ENCODE measurements around the gene PHLDA3. TPM values are rescaled to one million over a fixed set of nuclear protein-coding genes. Genes with fewer than 3 reads are reported as not detected.
"Not testable (repeated sequence)": the region's sequence is repeated elsewhere in the genome, so short reads cannot be mapped to it uniquely, and the experiment has no call there.

PHLDA3 gene
- total RNA-seq, 1 donor from 2014 or later, result 9.2 TPM

- Mint-ChIP-seq H3K9me3 (no peaks in the 10 kb centered on the region), H3K27me3 (ENCODE audit: low read depth) (no peaks in the 10 kb centered on the region), H3K4me3 (ENCODE audit: low read depth) (no peak overlapping the region), H3K4me1 (ENCODE audit: low read depth) (peaks cover 10% of the 10 kb centered on the region), H3K36me3 (ENCODE audit: low read depth) (peaks cover 7% of the 10 kb centered on the region), H3K27ac (no peak overlapping the region)
- intact Hi-C loops (cut with micrococcal nuclease), result no loop called here
- DNase-seq (ENCODE audit: low spot score), result no peak
Measured at GRCh38 chr1:201500670-201501120, 31.7 kb upstream of the PHLDA3 start.

- no peak overlapping the region for H3K4me3 Mint-ChIP-seq (ENCODE audit: low read depth)
- peaks cover 10% of the 10 kb centered on the region for H3K36me3 Mint-ChIP-seq (ENCODE audit: low read depth)
- no peak overlapping the region for H3K27ac Mint-ChIP-seq
- H3K4me1 Mint-ChIP-seq (ENCODE audit: low read depth), result peaks cover 3% of the 10 kb centered on the region
- no peaks in the 10 kb centered on the region for H3K27me3 Mint-ChIP-seq (ENCODE audit: low read depth)
- intact Hi-C loops (cut with micrococcal nuclease), result no loop called here
- no peak for DNase-seq (ENCODE audit: low spot score)
- H3K9me3 Mint-ChIP-seq, result no peaks in the 10 kb centered on the region
Measured at GRCh38 chr1:201499795-201500669, 31.0 kb upstream of the PHLDA3 start.

DNA sequence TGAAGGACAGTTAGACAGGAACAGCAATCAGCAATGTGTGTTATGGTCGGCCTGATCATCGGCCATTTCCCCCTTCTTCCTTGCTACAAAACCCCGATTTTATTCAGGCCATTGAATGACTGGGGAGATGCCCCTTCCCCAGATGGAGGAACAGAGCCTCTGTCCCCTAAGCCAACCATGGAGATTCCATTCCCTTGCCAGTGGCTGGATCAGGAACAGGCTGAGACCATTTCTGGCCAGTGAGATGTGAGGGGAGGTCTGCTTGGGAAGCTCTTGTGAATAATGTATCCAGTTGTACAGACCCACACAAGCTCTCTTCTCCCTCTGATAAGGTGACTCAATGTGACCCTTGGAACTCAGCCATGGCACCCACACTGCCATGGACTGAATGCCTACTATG, 30.2 kb upstream of the PHLDA3 start:
- Mint-ChIP-seq H3K27me3 (ENCODE audit: low read depth) (no peaks in the 10 kb centered on the region), H3K4me1 (ENCODE audit: low read depth) (peaks cover 3% of the 10 kb centered on the region), H3K4me3 (ENCODE audit: low read depth) (no peak overlapping the region), H3K9me3 (no peaks in the 10 kb centered on the region), H3K27ac (no peak overlapping the region), H3K36me3 (ENCODE audit: low read depth) (peaks cover 18% of the 10 kb centered on the region)
- no peak for DNase-seq (ENCODE audit: low spot score)
- intact Hi-C loops (cut with micrococcal nuclease), result no loop called here

DNA sequence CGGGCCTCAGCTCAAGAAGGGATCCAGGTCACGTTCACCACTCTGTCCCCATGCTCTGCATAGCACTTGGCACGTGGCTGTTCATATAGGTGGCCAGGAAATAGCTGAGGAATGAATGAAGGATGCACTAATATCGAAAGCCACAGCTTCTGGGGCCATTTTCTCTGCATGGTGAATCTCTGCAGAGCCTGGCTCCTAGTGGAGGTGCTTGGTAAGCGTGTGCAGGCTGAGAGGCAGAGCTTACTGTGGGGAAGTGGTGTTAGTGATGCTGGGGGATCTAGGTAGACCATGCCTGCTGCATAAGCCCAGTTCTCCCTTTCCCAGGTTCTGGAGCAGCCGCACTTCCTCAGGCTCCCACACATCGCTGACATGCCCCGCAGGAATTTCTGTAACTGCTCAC, 29.6 kb upstream of the PHLDA3 start:
- Mint-ChIP-seq H3K9me3 (no peaks in the 10 kb centered on the region), H3K27ac (no peak overlapping the region), H3K4me3 (ENCODE audit: low read depth) (no peak overlapping the region), H3K4me1 (ENCODE audit: low read depth) (no peaks in the 10 kb centered on the region), H3K36me3 (ENCODE audit: low read depth) (peaks cover 24% of the 10 kb centered on the region), H3K27me3 (ENCODE audit: low read depth) (no peaks in the 10 kb centered on the region)
- intact Hi-C loops (cut with micrococcal nuclease), result no loop called here
- DNase-seq (ENCODE audit: low spot score), result no peak

DNA sequence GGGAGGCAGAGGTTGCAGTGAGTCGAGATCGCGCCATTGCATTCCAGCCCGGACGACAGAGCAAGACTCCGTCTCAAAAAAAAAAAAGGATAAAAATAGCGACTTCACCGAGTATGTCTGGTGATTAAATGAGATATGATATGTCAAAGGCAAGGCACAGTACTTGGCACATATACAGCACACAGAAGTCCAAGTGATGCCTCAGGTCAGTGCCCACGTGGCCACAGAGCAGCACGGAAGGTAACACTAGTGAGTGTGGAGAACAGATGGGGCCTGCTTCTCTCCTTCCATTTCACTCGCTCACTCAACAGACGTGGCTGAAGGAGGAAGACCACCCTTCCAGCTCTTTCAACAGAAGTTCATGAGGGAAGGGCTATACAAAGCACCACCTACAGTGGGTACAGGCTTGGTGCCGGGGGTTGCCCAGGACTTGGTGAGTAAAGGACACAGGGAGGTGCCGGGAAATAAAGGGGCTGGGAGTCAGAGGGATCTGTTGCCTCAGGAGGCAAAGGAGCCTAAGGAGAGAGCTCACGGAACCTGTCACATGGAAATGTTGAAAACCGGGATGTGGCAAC, 29.0 kb upstream of the PHLDA3 start:
- Mint-ChIP-seq H3K9me3 (no peaks in the 10 kb centered on the region), H3K36me3 (ENCODE audit: low read depth) (peaks cover 30% of the 10 kb centered on the region), H3K27ac (no peak overlapping the region), H3K4me3 (ENCODE audit: low read depth) (no peak overlapping the region), H3K27me3 (ENCODE audit: low read depth) (no peaks in the 10 kb centered on the region), H3K4me1 (ENCODE audit: low read depth) (no peaks in the 10 kb centered on the region)
- no peak for DNase-seq (ENCODE audit: low spot score)
- intact Hi-C loops (cut with micrococcal nuclease), result no loop called here

- no peak overlapping the region for H3K4me3 Mint-ChIP-seq (ENCODE audit: low read depth)
- no peak for DNase-seq (ENCODE audit: low spot score)
- no peaks in the 10 kb centered on the region for H3K27me3 Mint-ChIP-seq (ENCODE audit: low read depth)
- H3K9me3 Mint-ChIP-seq, result no peaks in the 10 kb centered on the region
- intact Hi-C loops (cut with micrococcal nuclease), result no loop called here
- peaks cover 37% of the 10 kb centered on the region for H3K36me3 Mint-ChIP-seq (ENCODE audit: low read depth)
- H3K27ac Mint-ChIP-seq, result no peak overlapping the region
- H3K4me1 Mint-ChIP-seq (ENCODE audit: low read depth), result no peaks in the 10 kb centered on the region
Measured at GRCh38 chr1:201496296-201496690, 27.3 kb upstream of the PHLDA3 start.

- no peak for DNase-seq (ENCODE audit: low spot score)
- H3K27me3 Mint-ChIP-seq (ENCODE audit: low read depth), result no peaks in the 10 kb centered on the region
- peaks cover 38% of the 10 kb centered on the region for H3K36me3 Mint-ChIP-seq (ENCODE audit: low read depth)
- no peaks in the 10 kb centered on the region for H3K9me3 Mint-ChIP-seq
- no peak overlapping the region for H3K27ac Mint-ChIP-seq
- H3K4me1 Mint-ChIP-seq (ENCODE audit: low read depth), result peaks cover 1% of the 10 kb centered on the region
- intact Hi-C loops (cut with micrococcal nuclease), result no loop called here
- H3K4me3 Mint-ChIP-seq (ENCODE audit: low read depth), result no peak overlapping the region
Measured at GRCh38 chr1:201495551-201496295, 26.7 kb upstream of the PHLDA3 start.

- H3K27ac Mint-ChIP-seq, result no peak overlapping the region
- no peaks in the 10 kb centered on the region for H3K27me3 Mint-ChIP-seq (ENCODE audit: low read depth)
- H3K4me1 Mint-ChIP-seq (ENCODE audit: low read depth), result peaks cover 2% of the 10 kb centered on the region
- intact Hi-C loops (cut with micrococcal nuclease), result no loop called here
- H3K9me3 Mint-ChIP-seq, result no peaks in the 10 kb centered on the region
- DNase-seq (ENCODE audit: low spot score), result no peak
- no peak overlapping the region for H3K4me3 Mint-ChIP-seq (ENCODE audit: low read depth)
- peaks cover 48% of the 10 kb centered on the region for H3K36me3 Mint-ChIP-seq (ENCODE audit: low read depth)
Measured at GRCh38 chr1:201493757-201494617, 25.0 kb upstream of the PHLDA3 start.

DNA sequence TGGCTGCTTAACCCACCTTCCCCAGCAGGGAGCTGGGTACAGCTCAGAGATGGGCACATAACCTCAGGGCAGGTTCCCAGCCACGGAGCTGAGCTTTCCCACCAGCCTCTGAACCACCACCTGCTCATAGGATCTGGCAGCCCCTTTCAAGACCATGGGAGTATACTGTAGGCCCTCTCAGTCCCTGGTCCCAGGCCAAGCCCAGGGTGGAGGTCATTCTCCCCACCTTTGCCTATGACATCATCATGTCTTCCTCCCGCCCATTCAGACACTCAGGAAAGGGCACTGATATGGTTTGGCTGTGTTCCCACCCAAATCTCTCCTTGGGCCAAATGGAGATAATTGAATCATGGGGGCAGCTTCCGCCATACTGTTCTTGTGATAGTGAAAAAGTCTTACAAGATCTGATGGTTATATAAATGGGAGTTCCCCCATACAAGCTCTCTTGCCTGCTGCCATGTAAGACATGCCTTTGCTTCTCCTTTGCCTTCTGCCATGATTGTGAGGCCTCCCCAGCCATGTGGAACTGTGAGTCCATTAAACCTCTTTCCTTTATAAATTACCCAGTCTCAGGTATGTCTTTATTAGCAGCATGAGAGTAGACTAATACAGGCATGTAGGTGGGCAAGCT, 24.2 kb upstream of the PHLDA3 start:
- H3K27me3 Mint-ChIP-seq (ENCODE audit: low read depth); H3K4me3 Mint-ChIP-seq (ENCODE audit: low read depth); H3K9me3 Mint-ChIP-seq; H3K27ac Mint-ChIP-seq; intact Hi-C loops (cut with micrococcal nuclease); H3K4me1 Mint-ChIP-seq (ENCODE audit: low read depth); DNase-seq (ENCODE audit: low spot score): not testable (repeated sequence)
- peaks cover 56% of the 10 kb centered on the region for H3K36me3 Mint-ChIP-seq (ENCODE audit: low read depth)

- H3K4me3 Mint-ChIP-seq (ENCODE audit: low read depth), result no peak overlapping the region
- H3K27me3 Mint-ChIP-seq (ENCODE audit: low read depth), result no peaks in the 10 kb centered on the region
- no peak overlapping the region for H3K27ac Mint-ChIP-seq
- peaks cover 62% of the 10 kb centered on the region for H3K36me3 Mint-ChIP-seq (ENCODE audit: low read depth)
- no peak for DNase-seq (ENCODE audit: low spot score)
- intact Hi-C loops (cut with micrococcal nuclease), result no loop called here
- H3K4me1 Mint-ChIP-seq (ENCODE audit: low read depth), result peaks cover 2% of the 10 kb centered on the region
- H3K9me3 Mint-ChIP-seq, result no peaks in the 10 kb centered on the region
Measured at GRCh38 chr1:201491896-201492511, 23.0 kb upstream of the PHLDA3 start.

DNA sequence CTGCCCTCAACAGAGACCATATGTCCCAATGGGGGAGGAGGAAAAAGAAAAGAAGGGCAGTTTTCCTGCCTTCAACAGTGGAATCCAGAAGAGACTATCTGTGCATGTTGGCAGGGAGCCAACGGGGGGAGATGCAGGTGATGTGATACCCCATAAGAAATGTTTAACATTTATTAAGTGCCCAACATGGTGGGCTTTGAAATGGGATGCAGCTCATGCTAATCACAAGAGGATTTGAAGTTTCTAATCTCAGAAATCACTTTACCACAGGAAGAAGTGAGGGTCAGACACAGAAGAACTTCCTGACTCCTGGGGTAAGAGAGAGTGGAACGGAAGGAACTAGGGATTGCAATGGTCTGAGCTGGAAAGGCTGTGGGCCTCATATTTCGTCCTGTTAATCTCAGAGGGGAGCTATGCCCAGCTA, 21.7 kb upstream of the PHLDA3 start:
- intact Hi-C loops (cut with micrococcal nuclease), result no loop called here
- Mint-ChIP-seq H3K36me3 (ENCODE audit: low read depth) (peaks cover 64% of the 10 kb centered on the region), H3K27me3 (ENCODE audit: low read depth) (no peaks in the 10 kb centered on the region), H3K4me3 (ENCODE audit: low read depth) (no peak overlapping the region), H3K9me3 (no peaks in the 10 kb centered on the region), H3K4me1 (ENCODE audit: low read depth) (peaks cover 2% of the 10 kb centered on the region), H3K27ac (no peak overlapping the region)
- DNase-seq (ENCODE audit: low spot score), result no peak
